SK-N-DZ (cell line): ENCODE results near the gene CELF5.

Source experiments
- DNase-seq: peaks from one replicate; pipeline ENCODE4 v3.0.0-alpha.2; 2015; ENCODE audit warnings: low spot score

Gene CELF5

DNA sequence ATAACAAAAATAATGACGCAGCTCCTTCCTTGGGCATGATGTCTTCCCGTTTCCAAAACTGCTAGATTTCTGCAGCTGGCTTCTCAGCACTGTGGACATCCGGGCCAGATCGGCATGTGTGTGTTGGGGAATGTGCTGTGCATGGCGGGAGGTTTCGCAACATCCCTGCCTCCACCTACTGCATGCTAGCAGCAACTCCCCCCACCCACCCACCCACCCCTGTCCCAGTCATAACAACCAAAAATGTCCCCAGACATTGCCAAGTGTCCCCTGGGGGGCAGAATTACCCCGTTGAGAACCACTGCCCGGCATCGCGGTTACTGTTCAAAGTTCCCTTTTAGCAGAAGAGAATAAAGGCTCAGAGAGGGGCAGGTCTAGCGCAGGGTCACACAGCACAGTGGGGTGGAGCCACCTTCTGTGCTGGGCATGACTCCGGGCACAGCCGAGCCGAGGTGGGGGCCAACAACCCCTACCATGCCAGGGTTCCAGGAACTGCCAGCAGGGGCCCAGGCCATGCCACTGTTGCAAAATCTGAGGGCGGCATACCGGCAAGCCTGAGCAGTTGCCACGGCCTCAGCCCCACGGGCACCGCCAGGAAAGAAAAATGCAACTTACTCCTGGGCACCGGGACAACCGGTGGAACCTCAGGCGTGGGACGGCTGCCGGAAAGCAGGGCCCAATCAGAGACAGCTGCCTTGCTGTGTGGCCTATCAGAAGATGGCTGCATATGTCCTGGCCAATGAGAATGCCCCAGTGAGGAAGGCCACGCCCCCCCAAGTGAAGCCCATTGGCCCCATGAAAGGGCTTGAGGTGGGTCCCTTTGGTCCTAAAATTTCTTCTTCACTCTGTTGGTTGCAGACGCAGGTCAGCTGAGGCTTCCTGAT lies 119.4 kb downstream of the CELF5 start:
- DNase-seq: peak; percentile 59

DNA sequence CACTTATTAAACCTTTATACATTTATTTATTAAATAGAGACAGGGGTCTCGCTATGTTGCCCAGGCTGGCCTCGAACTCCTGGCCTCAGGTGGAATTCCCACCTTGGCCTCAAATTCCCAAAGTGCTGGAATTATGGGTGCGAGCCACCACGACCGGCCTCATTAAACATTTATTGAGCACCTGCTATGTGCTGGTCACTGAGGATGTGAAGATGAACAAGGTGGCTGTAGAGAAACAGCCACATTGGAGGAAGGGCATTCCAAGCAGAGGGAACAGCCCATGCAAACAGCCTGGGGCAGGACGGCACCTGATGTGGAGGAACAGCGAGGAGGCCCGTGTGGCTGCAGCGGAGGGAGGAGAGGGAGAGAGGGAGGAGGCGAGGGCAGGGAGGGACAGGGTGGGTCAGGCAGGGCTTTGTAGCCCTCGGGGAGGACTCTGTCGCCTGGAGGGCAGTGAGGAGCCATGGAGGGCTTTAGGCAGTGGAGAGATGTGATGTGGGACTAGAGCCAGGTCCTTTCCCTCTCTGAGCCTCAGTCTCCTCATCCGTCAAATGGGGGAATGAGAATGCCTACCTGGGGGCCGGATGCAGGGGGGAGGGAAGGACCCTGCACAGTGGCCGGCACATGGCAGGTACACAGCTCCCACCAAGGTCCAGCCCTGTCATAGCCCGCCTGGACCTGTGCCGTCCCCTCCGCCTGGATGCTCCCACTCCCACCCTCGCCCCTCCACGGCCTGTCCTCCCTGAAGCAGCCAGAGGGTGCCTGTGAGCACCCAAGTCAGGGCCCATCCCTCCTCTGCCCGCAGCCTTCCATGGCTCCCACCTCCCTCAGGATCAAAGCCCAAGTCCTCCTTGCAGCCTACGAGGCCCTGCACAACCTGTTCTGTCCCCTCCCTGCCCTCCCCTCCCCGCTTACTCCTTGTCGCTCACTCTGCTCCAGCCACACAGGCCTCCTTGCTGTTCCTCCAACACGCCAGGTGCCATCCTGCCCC lies 120.4 kb downstream of the CELF5 start:
- no peak for DNase-seq

DNA sequence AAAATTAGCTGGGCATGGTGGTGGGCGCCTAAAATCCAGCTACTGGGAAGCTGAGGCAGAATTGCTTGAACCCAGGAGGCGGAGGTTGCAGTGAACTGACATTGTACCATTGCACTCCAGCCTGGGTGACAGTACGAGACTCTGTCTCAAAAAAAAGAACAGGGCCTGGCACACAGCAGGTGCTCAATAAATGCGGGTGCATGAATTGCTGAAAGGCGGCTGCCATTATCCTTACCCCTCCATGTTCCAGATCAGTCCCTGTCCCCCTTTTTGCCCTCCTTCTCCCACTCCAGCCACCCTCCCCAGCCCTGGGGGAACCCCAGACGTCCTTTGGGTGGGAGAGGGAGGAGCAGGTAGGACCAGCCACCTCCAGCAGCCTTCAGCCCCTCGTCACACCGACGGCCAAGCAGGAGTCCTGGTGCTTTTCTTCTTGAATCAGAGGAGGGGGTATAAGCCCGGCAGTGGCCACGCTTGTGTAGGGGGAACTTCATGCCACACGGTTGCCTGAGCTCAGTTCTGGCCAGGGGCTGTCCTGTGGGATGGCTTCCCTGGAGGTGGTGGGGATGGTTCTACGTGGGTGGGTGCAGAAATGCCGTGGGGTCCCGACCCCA lies 121.5 kb downstream of the CELF5 start:
- DNase-seq: no peak
